HG02840 (cell line): ENCODE data around the gene MITF.

Source experiments
- ATAC-seq: cut with Tn5 transposase; IDR thresholded peaks from one replicate; pipeline ENCODE4 v1.9.1; 2021; ENCODE audit warnings: mild to moderate bottlenecking, moderate library complexity, moderate number of reproducible peaks; ENCODE audit not compliant: unreplicated experiment, low FRiP score

The MITF gene, protein sequence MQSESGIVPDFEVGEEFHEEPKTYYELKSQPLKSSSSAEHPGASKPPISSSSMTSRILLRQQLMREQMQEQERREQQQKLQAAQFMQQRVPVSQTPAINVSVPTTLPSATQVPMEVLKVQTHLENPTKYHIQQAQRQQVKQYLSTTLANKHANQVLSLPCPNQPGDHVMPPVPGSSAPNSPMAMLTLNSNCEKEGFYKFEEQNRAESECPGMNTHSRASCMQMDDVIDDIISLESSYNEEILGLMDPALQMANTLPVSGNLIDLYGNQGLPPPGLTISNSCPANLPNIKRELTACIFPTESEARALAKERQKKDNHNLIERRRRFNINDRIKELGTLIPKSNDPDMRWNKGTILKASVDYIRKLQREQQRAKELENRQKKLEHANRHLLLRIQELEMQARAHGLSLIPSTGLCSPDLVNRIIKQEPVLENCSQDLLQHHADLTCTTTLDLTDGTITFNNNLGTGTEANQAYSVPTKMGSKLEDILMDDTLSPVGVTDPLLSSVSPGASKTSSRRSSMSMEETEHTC

DNA sequence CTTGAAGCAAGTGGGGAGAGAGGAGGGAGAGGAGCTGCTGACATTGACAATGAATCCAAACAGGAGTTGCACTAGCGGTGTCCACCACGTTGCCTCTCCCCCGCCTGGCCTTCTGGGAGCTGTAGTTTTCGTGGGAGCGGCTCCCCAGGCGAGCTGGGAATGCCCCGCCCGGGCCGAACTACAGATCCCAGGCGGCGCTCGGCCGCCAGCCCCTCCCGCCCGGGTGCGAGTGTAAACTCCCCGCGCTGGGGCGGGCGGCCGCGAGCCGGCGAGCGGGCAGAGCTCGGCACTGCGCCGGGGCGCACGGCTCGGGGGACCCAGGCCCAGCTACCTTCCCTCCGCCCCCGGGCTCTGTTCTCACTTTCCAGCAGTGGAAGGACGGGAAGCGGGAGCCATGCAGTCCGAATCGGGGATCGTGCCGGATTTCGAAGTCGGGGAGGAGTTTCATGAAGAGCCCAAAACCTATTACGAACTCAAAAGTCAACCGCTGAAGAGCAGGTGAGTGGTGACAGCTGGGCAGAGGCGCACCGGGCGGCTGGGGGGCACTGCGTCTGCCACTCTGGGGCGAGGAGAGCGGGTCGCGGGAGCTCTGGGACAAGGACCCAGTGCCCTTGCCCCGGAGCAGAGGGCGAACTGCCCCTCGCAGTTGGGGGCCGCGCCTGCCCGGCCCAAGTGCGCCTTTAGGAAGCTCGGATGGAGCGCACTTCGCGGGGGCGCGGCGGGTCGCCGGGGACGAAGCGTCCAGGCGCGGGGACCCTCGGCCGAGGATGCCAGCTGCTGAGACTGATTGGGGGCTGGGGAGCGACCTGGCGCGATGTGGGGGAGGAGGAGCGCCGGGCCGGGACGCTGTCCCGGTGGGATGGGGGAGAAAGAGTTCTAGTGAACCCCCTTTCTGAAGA, at the start of gene MITF:
Gene MITF, plus strand, starts transcription at position 261 of the 899 bp plus-strand sequence. Its CDS starts 134 bp downstream, at position 395.
- peak; percentile 87 for ATAC-seq

DNA sequence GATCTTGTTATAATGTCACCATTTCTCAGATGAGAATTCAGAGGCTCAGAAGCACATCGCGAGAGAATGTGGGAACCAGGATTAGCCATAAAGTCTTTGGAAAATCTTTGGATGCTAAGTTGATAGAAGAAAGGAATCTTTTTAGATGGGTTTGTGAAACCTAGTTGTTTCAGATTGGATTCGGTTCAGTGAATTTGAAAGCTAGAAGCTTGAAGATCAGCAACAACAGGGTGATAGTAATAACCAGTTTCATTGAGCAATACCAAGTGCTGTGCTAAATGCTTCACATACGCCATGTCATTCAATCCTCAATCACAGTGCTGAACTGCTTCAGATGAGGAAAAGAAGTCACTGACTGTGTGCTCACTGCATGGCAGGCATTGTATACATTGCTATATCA, 47.4 kb upstream of the MITF start:
- ATAC-seq = no peak

DNA sequence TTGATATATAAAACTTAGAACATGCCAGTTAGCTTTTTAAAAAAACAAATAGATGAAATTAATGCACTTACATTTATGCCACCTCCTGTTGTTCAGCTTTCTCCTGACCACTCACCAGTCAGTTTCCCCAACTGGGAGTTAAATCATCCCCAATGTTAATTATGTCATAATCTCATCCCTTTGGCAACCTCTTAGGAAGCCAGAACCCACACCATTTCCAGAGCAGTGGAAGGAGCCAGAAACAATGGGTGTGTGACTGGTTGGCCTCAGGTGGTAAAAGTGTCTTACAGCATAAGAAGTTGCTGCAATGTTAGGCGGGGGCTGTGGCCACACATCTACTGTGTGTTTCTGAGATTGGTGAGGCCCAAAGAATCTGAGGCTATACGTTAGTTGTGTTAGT, 46.5 kb upstream of the MITF start:
- no peak for ATAC-seq

DNA sequence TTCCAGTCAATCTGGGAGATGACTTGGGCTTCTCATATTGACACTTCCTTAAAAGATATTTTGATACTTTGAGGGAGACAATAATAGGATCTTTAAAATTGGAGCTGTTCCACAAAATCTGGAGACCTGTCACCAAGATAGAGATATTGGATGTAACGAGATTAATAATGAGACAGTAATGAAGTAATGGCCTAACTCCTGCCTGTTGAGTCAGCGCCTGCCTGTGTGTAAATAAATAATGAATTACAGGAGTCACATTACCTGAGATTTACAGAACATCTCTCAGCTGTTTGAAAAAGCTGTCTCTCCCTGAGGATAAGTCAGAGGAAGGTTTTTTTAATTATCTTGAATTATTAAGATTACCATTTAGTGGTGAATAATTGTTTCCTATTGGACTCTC, 43.8 kb upstream of the MITF start:
- no peak for ATAC-seq

DNA sequence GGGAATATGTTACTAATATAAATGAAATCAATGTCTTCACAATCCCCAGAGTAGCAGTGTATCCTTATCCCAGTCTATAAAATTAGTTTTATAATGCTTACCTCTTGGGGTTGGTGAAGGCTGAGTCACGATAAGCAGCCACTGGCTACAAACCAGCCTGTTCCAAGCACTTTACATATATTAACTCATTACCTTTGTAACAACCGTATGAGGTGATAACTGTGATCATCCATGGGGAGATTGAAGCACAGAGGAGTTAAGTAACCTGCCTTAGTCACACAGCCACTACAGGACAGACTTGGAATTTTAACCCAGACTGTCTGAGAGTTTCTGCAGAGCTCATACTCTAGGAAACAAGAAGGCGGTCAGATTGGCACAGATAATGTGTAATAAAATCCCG, 43.3 kb upstream of the MITF start:
- ATAC-seq = no peak

DNA sequence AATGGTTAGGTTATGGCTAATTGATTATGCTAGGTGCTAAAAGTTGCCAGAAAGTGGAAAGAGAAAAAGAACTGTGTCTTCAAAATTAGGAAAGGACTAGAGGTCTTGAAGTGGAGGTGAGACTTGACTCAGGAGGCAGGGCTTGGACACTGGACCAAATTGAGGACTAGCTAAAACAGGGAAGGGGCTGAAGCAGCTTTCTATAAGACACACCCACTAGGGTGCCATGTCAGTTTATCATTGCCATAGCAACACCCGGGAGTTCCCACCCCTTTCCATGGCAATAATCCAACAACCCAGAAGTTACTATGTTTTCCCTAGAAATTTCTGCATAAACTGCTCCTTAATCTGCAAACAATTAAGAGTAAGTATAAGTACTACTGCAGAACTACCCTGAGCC, 42.9 kb upstream of the MITF start:
- ATAC-seq = no peak

DNA sequence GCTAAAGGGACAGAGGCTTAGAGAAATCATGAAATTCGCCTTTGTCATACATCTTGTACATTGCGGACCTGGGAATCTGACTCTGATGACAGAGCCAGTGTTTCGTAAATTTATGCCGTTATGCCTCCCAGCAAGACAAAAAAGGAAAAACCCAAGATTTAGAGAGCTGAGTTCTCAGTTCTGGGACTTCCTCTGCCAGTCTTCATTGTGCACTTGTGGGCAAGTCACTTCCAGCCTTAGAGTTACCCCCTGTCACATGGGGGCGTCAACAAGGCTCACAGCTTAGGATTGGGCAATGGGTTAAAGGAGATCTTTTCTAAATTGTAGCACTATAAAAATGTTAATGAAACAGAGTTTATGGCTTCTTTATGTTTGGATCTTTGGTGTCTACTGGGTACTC, 41.9 kb upstream of the MITF start:
- no peak for ATAC-seq

DNA sequence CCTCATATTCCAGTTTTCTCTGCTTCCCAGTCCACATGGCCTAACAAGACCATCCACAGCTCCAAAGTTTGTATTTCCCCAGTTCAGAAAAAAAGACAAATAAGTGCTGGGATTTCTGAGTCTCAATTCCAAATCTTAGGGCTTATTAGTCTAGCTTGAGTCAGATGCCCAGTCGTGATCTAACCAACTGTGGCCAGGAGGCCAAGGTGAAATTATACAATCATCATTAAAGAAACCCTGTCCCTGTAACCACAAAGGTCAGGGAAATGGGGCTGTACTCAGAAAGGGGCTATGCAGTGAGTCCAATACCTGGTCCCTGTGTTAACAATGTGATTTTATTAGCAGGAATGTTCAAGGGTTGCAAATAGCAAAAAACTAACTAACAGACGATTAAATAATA, 40.5 kb upstream of the MITF start:
- ATAC-seq = no peak

DNA sequence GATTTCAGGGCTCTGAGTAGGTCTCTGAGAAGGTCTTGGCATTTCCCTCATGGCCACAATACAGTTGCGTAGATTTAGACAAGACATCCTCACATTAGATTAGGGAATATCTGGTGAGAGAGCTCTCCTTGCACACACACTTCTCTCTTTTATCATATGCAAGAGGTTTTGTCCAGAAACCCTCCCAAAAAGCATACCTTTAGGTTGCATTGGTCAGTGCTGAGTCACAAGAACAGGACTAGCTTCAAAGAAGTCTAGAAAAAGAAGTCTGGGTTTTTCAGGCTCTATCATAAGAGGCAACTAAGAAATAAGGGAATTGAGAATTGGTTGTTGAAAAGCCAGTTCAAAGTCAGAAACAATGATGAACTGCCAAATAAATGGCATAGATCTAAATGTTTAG, 40.1 kb upstream of the MITF start:
- ATAC-seq = no peak

DNA sequence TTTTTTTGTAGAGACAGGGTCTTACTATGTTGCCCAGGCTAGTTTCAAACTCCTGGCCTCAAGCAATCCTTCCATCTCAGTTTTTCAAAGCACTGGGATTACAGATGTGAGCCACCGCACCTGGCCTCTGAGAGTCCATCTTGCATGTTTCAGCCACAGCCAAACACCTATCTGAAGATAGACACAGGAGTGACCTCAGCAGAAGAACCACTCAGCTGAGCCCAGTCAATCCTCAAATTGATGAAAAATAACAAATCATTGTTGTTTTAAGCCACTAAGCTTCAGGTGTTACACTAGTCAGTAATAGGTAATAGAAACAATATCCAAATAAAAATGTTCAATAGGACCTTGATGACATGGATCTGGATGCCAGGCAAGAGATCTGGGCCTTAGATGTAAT, 38.3 kb upstream of the MITF start:
- ATAC-seq = no peak

DNA sequence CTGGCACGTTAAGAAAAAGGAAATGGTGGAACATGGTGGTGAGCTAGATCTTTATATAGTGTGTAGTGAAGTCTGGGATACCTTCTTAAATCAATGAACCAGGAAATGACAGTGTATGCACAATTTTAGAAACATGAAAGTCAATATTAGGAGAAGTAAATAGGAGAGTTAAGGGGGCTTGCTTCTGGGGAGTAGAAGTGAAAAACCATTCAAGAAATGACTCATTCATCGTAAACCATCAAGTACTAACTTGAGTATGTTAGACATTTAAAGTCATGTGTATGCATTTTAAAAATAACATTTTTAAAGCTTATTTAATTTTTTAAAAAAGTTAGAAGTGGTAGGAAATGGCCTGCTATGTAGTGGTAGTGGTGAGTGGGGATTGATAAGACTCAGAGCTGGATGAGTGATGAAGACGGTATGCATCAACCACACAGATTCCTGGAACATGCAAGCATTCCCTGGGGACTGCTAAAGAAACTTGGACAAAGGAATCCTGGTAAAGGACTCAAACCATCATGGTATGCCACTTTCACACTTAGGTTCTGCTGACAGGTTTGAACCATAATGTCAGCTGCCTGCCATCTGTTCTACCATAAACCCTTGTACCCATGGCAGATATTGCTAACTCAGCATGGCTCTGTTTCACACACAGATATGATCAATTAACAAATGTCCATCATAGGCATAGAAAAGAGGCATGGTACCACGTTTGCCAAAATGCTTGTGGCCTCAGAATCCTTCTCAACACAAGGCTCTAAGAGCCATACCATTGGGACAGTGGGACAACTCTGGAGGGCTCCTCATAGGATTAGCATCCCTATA, 28.9 kb upstream of the MITF start:
- no peak for ATAC-seq

DNA sequence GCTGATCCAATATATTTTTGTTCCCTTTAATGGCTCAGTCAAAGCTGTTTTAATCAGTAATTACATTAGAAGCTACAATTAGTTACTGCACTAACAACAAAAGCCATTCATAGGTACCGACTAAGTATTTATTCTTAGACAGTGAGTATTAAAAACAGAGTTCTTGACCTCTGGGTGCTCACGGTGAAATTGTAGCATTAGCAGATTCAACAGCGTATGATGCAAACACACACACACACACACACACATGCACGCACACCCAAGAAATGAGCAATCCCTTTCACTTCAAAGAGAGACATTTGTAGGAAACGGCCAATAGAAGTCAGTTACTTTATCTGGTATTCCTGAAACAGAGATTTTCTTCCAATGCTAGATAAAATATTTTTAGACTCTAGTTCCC, 27.0 kb upstream of the MITF start:
- no peak for ATAC-seq

DNA sequence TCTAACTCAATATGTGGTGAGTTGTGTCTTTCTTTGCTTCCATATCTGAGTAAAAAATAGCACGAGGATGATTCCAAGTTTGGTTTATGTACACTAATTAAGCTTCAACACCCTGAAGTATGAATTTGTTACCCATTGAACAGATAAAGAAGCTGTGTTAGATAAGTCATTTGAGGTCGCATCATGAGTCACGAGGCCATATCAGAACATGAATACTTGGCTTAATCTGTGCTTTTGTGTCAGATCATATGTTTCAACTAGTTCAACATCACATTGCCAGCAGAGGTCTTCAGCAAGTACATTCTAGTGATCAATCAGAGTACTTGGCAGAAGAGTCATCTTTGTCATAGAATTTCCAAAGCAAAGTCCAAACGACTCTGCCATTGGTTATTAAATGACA, 26.3 kb upstream of the MITF start:
- no peak for ATAC-seq

DNA sequence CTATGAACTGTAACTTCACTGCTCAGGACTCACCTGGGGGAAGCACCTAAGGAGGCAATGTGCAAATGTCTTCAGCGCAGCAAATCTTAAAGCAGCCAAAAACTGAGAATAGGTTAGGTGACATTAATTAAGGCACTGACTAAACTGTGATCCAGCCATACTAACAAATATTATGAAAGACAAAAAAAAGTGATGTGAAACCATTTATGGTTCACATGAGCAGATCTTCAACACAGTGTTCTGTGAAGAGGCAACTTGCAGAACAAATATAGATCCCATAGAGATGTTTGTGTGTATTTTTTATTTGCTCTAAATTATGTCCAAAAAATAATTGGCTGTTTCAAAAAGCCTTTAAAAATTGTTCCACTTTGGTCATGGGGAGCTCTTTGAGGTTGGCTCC, 24.1 kb upstream of the MITF start:
- no peak for ATAC-seq

DNA sequence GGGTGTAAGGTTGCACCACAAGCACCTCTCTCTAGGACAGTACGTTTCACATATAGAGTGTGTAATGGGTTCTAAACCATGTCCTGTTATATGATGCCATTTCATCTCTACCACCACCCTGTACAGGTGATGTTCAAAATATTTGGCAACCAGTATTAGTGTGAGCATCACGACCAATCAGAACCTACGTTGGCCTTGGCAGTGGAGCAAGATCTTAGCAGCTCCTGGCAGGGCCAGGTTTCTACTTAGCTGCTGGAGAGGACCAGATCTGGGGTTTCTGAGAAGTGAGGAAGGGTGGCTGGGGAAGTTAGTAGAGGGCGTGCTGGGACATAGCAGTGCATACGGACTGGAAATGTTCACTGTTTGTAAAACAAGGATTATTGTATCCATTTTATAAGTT, 23.1 kb upstream of the MITF start:
- ATAC-seq = no peak

DNA sequence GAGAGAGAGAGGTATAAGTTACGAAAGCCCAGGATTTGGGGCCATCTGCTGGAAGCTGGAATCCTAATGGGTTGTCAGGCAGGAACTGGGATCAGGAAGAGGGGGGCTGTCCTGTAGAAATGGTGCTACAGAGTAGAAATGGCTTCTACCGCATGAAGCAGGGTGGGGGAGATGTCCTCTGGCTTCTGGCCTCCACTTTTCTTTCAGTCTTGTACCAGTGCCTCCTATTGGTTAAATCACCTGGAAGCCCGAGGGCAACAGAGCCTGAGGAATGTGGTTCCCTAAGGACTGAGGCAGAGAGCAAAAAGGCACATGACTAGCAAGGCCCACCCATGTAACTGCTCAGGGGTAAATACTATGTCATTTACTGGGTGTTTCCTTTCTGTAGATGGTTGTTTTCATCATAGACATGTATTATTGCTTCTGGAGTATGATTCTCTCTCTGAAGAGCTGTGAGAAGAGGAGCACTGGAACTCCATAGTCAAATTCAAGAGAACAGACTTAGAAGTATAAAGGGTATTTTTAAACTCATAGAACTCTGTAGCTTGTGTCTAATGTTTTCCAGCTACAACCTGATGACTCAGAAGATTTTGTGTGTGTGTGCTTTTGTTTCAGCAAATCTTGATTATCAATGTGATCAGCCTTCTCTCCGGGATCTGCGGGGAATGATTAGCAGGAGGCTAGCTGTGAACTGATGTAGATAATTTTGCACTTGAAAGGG, 20.2 kb upstream of the MITF start:
- ATAC-seq = no peak

DNA sequence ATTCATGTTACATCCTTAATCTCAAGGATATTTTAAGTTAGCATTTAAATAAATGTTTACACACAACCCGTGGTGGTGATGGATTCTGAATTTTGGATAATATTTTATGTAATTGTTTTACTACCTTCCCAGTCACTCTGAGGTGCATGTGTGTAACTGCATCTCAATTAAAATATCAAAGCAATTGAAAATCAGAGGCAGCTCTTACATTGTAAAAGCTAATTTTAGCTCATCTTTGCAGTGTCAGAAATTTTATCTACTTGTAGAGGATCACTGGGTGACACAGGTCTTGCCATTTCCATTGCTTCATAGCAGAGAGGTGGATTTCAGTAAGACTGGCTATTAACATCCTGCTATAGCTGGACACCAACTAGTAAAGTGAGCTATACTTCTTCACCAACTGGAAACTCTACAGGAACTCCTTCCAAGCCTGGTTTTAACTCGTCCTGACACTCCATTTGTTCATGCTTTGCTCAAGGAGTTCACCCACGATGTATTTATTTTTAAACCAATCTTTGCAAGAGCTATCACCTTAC, 19.6 kb upstream of the MITF start:
- no peak for ATAC-seq

DNA sequence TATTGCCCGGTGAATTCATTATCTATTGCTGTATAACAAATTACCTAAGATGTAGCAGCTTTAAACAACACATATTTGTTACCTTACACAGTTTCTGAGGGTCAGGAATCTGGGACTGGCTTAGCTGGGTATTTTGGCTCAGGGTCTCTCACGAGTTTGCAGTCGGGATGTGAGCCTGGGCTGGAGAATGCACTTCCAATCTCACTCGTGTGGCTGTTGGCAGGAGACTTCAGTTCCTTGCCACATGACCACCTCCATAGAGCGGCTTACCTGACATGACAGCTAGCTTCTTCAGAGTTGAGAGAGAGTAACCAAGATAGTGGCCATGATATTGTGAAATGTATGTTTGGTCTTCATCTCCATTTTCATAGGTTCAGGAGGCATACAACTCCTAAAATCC, 18.4 kb upstream of the MITF start:
- ATAC-seq = no peak

DNA sequence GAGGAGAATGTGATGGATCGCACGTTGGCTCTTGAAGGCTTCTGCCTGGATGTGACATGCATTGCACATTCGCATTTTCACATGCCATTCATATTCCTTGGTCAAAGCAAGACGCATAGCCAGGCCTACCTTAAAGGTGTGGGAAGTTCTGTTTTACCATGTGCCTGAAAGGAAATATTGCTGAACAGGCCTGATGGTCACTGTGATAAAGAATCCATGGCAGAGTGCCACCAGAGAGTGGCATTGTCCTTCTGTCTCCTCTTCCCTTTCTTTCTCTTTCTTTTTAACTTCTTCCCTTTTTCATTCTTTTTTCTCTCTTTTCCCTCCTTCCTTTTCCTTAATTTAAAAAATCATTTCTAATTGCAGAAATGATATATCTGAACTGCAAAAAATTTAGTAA, 15.9 kb upstream of the MITF start:
- no peak for ATAC-seq
